Adrenal gland (tissue), 5 donors: ENCODE results near the gene NIPBL.

ENCODE experiments used
- CTCF ChIP-seq, 6 experiments: fragments of 450-650 bp in 4 of 6; fragments of 200-600 bp in 2 of 6; sonication (generic) in 1 of 6; IDR thresholded peaks; 1 replicate in 5 of 6; 2 replicates in 1 of 6; pipeline versions ENCODE4 v1.5.1 to v1.8.0; 2016 to 2021; ENCODE audit warnings: antibody characterized with exemption in 6 of 6, mild to moderate bottlenecking in 2 of 6, moderate library complexity in 1 of 6
- POLR2A ChIP-seq, 2 donors: fragments of 450-650 bp; IDR thresholded peaks; one replicate each; pipeline ENCODE4 v1.6.1; 2017; ENCODE audit warnings: antibody characterized with exemption in 2 of 2, mild to moderate bottlenecking in 2 of 2, moderate library complexity in 1 of 2
- donor health status: DM: no; HTN: no; CAD: no.

GRCh38 chr5:36844305-36844704, 32.3 kb upstream of the NIPBL start:
- TF ChIP-seq POLR2A (IDR thresholded peaks at IDR 0.05): no peak
- TF ChIP-seq CTCF (IDR thresholded peaks at IDR 0.05): no peak
